ENCODE results near the gene OR2T8. TPM values are rescaled to one million over a fixed set of nuclear protein-coding genes. Genes with fewer than 3 reads are reported as not detected.
"Not testable (repeated sequence)": the region's sequence is repeated elsewhere in the genome, so short reads cannot be mapped to it uniquely, and the experiment has no call there.

The OR2T8 gene
- total RNA-seq, 1 experiment from 2014 or later, result not detected

DNA sequence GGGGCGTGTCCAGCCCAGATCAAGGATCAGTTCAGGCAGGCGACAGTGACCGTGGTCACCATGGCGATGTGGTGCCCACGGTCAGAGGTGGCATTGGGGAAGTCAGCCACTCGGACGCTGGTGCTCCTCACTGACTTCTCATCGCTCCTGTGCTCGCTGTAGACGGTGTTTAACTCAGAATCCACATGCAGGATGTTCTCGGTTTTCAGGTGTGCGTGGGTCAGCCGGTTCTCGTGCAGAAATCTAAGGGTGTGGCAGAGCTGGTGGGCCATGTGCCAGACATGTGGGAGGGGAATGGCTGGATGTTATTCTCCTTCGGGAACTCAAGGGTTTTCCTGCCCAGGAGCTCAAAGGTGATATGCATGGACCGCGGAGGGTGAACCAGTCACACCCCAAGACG lies 16.4 kb downstream of the OR2T8 start:
- H4K20me1 ChIP-seq (ENCODE audit: insufficient read depth, low read depth, low read length), result no peaks in the 10 kb centered on the region
- no peaks in the 10 kb centered on the region for H3K9me2 ChIP-seq (replicated peaks; ENCODE audit: insufficient read depth, low read length)
- no peaks in the 10 kb centered on the region for H3K4me1 ChIP-seq (ENCODE audit: low read length)
- no peak overlapping the region for H3K4me3 ChIP-seq (ENCODE audit: low read length)
- H3K36me3 ChIP-seq (ENCODE audit: insufficient read depth, low read length), result no peaks in the 10 kb centered on the region
- no peaks in the 10 kb centered on the region for H3K9me3 ChIP-seq (ENCODE audit: low read length)
- no peak overlapping the region for H3K4me2 ChIP-seq (ENCODE audit: low read depth, low read length, poor library complexity, severe bottlenecking)
- no peak for DNase-seq
- H3K9ac ChIP-seq (ENCODE audit: low read length), result no peak overlapping the region
- no peaks in the 10 kb centered on the region for H3K79me2 ChIP-seq (ENCODE audit: low read length)
- H2AFZ ChIP-seq (ENCODE audit: low read length), result no peak overlapping the region
- no peak overlapping the region for H3K27ac ChIP-seq (ENCODE audit: low read length)
- no peaks in the 10 kb centered on the region for H3K27me3 ChIP-seq (ENCODE audit: low read length)

GRCh38 chr1:247936965-247937734 lies 17.1 kb downstream of the OR2T8 start:
- H3K4me1 ChIP-seq (ENCODE audit: low read length); H4K20me1 ChIP-seq (ENCODE audit: insufficient read depth, low read depth, low read length); H3K27me3 ChIP-seq (ENCODE audit: low read length); H3K9me3 ChIP-seq (ENCODE audit: low read length); H3K9me2 ChIP-seq (replicated peaks; ENCODE audit: insufficient read depth, low read length); H3K36me3 ChIP-seq (ENCODE audit: insufficient read depth, low read length); H3K27ac ChIP-seq (ENCODE audit: low read length); H3K79me2 ChIP-seq (ENCODE audit: low read length): not testable (repeated sequence)
- H2AFZ ChIP-seq (ENCODE audit: low read length), result peak overlapping the region; percentile 99; the same call in 1 of the 2 replicates
- peak; percentile 97 for DNase-seq
- peak overlapping the region; percentile 64 for H3K9ac ChIP-seq (ENCODE audit: low read length)
- H3K4me3 ChIP-seq (ENCODE audit: low read length), result peak overlapping the region; percentile 71
- peak overlapping the region; percentile 91 for H3K4me2 ChIP-seq (ENCODE audit: low read depth, low read length, poor library complexity, severe bottlenecking)

GRCh38 chr1:247942624-247943023 lies 22.6 kb downstream of the OR2T8 start:
- H3K36me3 ChIP-seq (ENCODE audit: insufficient read depth, low read length), result no peaks in the 10 kb centered on the region
- no peaks in the 10 kb centered on the region for H3K9me2 ChIP-seq (replicated peaks; ENCODE audit: insufficient read depth, low read length)
- no peaks in the 10 kb centered on the region for H4K20me1 ChIP-seq (ENCODE audit: insufficient read depth, low read depth, low read length)
- no peak overlapping the region for H2AFZ ChIP-seq (ENCODE audit: low read length)
- H3K27ac ChIP-seq (ENCODE audit: low read length), result no peak overlapping the region
- H3K79me2 ChIP-seq (ENCODE audit: low read length), result no peaks in the 10 kb centered on the region
- H3K4me3 ChIP-seq (ENCODE audit: low read length), result no peak overlapping the region
- no peaks in the 10 kb centered on the region for H3K4me1 ChIP-seq (ENCODE audit: low read length)
- H3K27me3 ChIP-seq (ENCODE audit: low read length), result no peaks in the 10 kb centered on the region
- no peaks in the 10 kb centered on the region for H3K9me3 ChIP-seq (ENCODE audit: low read length)
- H3K9ac ChIP-seq (ENCODE audit: low read length), result no peak overlapping the region
- no peak for DNase-seq
- no peak overlapping the region for H3K4me2 ChIP-seq (ENCODE audit: low read depth, low read length, poor library complexity, severe bottlenecking)

GRCh38 chr1:247948558-247948957 lies 28.5 kb downstream of the OR2T8 start, which contains the start of gene OR2L8:
Gene OR2L8 (plus strand): TSS chr1:247948858. CDS start chr1:247948858, 0 bp downstream.
- no peaks in the 10 kb centered on the region for H3K79me2 ChIP-seq (ENCODE audit: low read length)
- no peak for DNase-seq
- H3K27ac ChIP-seq (ENCODE audit: low read length), result no peak within 1 kb of the TSS
- H2AFZ ChIP-seq (ENCODE audit: low read length), result no peak within 1 kb of the TSS
- H3K9ac ChIP-seq (ENCODE audit: low read length), result no peak within 1 kb of the TSS
- no peak within 1 kb of the TSS for H3K4me3 ChIP-seq (ENCODE audit: low read length)
- no peaks in the 10 kb centered on the region for H3K9me2 ChIP-seq (replicated peaks; ENCODE audit: insufficient read depth, low read length)
- H4K20me1 ChIP-seq (ENCODE audit: insufficient read depth, low read depth, low read length), result no peaks in the 10 kb centered on the region
- no peaks in the 10 kb centered on the region for H3K36me3 ChIP-seq (ENCODE audit: insufficient read depth, low read length)
- no peaks in the 10 kb centered on the region for H3K27me3 ChIP-seq (ENCODE audit: low read length)
- H3K4me1 ChIP-seq (ENCODE audit: low read length), result no peaks in the 10 kb centered on the region
- no peaks in the 10 kb centered on the region; the same call in 1 of the 2 replicates for H3K9me3 ChIP-seq (ENCODE audit: low read length)
- no peak within 1 kb of the TSS for H3K4me2 ChIP-seq (ENCODE audit: low read depth, low read length, poor library complexity, severe bottlenecking)

DNA sequence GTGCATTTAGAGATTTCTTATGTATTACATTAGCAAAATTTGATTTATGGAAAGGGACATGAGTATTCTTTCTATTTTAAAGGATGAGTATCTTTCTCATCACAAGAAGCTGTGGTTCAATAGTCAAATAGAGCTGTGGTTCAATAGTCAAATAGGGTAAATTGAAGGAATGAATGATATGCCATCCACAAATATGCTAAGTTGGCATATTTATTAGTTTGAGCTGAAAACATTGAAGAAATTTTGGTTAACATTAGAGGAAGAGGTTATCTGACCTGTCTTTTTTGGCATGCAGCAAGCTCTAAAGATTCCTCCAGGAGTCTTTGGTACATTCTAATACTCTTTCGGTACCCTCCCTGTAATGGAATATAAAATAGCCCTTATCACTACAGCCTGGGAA lies 33.4 kb downstream of the OR2T8 start:
- Histone ChIP-seq H4K20me1 (ENCODE audit: insufficient read depth, low read depth, low read length) (no peaks in the 10 kb centered on the region), H3K27me3 (ENCODE audit: low read length) (no peaks in the 10 kb centered on the region), H3K9me2 (replicated peaks; ENCODE audit: insufficient read depth, low read length) (no peaks in the 10 kb centered on the region), H3K9ac (ENCODE audit: low read length) (no peak overlapping the region), H2AFZ (ENCODE audit: low read length) (no peak overlapping the region), H3K9me3 (ENCODE audit: low read length) (no peaks in the 10 kb centered on the region; the same call in 1 of the 2 replicates), H3K79me2 (ENCODE audit: low read length) (no peaks in the 10 kb centered on the region), H3K4me1 (ENCODE audit: low read length) (no peaks in the 10 kb centered on the region), H3K4me3 (ENCODE audit: low read length) (no peak overlapping the region), H3K36me3 (ENCODE audit: insufficient read depth, low read length) (no peaks in the 10 kb centered on the region), H3K4me2 (ENCODE audit: low read depth, low read length, poor library complexity, severe bottlenecking) (no peak overlapping the region), H3K27ac (ENCODE audit: low read length) (no peak overlapping the region)
- DNase-seq, result no peak

GRCh38 chr1:247961791-247962190 lies 41.7 kb downstream of the OR2T8 start:
- H2AFZ ChIP-seq (ENCODE audit: low read length), result no peak overlapping the region
- no peaks in the 10 kb centered on the region for H3K9me3 ChIP-seq (ENCODE audit: low read length)
- DNase-seq, result no peak
- no peak overlapping the region for H3K27ac ChIP-seq (ENCODE audit: low read length)
- no peaks in the 10 kb centered on the region for H3K27me3 ChIP-seq (ENCODE audit: low read length)
- H3K4me3 ChIP-seq (ENCODE audit: low read length), result no peak overlapping the region
- no peaks in the 10 kb centered on the region for H4K20me1 ChIP-seq (ENCODE audit: insufficient read depth, low read depth, low read length)
- H3K9me2 ChIP-seq (replicated peaks; ENCODE audit: insufficient read depth, low read length), result no peaks in the 10 kb centered on the region
- no peak overlapping the region for H3K9ac ChIP-seq (ENCODE audit: low read length)
- no peak overlapping the region for H3K4me2 ChIP-seq (ENCODE audit: low read depth, low read length, poor library complexity, severe bottlenecking)
- H3K4me1 ChIP-seq (ENCODE audit: low read length), result no peaks in the 10 kb centered on the region
- H3K79me2 ChIP-seq (ENCODE audit: low read length), result no peaks in the 10 kb centered on the region
- H3K36me3 ChIP-seq (ENCODE audit: insufficient read depth, low read length), result no peaks in the 10 kb centered on the region

DNA sequence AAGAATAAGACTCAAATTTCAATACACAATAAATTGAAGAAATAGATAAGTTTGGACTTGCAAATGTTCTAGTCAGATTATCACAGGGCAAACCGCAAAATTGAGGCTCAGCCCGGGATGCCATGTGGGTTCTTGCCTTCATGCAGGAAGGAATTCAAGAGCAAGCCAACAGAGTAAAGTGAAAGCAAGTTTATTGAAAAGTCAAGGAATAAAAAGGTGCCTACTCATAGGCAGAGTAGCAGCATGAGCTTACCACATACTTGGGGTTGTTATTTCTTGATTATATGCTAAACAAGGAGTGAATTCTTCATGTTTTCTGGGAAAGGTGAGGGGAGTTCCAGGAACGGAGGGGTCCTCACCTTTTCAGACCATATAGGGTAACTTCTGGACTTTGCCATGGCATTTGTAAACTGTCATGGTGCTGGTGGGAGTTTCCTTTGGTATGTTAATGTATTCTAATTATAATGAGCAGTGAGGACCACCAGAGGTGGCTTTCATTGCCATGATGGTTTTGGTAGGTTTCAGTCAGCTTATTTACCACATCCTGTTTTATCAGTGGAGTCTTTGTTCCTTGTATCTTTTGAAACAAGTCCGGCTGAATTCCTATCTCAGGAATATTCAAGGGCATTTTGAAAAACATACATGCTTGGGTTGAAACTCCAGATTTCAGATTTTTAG lies 43.0 kb downstream of the OR2T8 start:
- Histone ChIP-seq H3K27me3 (ENCODE audit: low read length) (no peaks in the 10 kb centered on the region), H4K20me1 (ENCODE audit: insufficient read depth, low read depth, low read length) (no peaks in the 10 kb centered on the region), H3K4me1 (ENCODE audit: low read length) (no peaks in the 10 kb centered on the region), H3K9me2 (replicated peaks; ENCODE audit: insufficient read depth, low read length) (no peaks in the 10 kb centered on the region), H3K79me2 (ENCODE audit: low read length) (no peaks in the 10 kb centered on the region), H3K4me2 (ENCODE audit: low read depth, low read length, poor library complexity, severe bottlenecking) (no peak overlapping the region), H3K36me3 (ENCODE audit: insufficient read depth, low read length) (no peaks in the 10 kb centered on the region), H3K4me3 (ENCODE audit: low read length) (no peak overlapping the region), H3K9ac (ENCODE audit: low read length) (no peak overlapping the region), H3K27ac (ENCODE audit: low read length) (no peak overlapping the region), H3K9me3 (ENCODE audit: low read length) (no peaks in the 10 kb centered on the region), H2AFZ (ENCODE audit: low read length) (no peak overlapping the region)
- no peak for DNase-seq

GRCh38 chr1:247964933-247965332 lies 44.9 kb downstream of the OR2T8 start, which contains the start of gene OR2AK2:
Gene OR2AK2 (plus strand): TSS chr1:247965233. CDS start chr1:247965377, 144 bp downstream.
- 0 out of 2 replicates have a peak, but pooled peaks cover 4% of the 10 kb centered on the region for H3K9me3 ChIP-seq (ENCODE audit: low read length)

More at GRCh38 chr1:247964933-247965332, 44.9 kb downstream of the OR2T8 start, which contains the start of gene OR2AK2:
- H3K4me1 ChIP-seq (ENCODE audit: low read length), result no peaks in the 10 kb centered on the region
- H3K4me2 ChIP-seq (ENCODE audit: low read depth, low read length, poor library complexity, severe bottlenecking), result no peak within 1 kb of the TSS
- H3K27ac ChIP-seq (ENCODE audit: low read length), result no peak within 1 kb of the TSS
- no peak within 1 kb of the TSS for H2AFZ ChIP-seq (ENCODE audit: low read length)
- H3K79me2 ChIP-seq (ENCODE audit: low read length), result no peaks in the 10 kb centered on the region
- H3K36me3 ChIP-seq (ENCODE audit: insufficient read depth, low read length), result no peaks in the 10 kb centered on the region
- DNase-seq, result no peak
- no peaks in the 10 kb centered on the region for H3K9me2 ChIP-seq (replicated peaks; ENCODE audit: insufficient read depth, low read length)
- no peaks in the 10 kb centered on the region for H3K27me3 ChIP-seq (ENCODE audit: low read length)
- no peak within 1 kb of the TSS for H3K4me3 ChIP-seq (ENCODE audit: low read length)
- H3K9ac ChIP-seq (ENCODE audit: low read length), result no peak within 1 kb of the TSS
- no peaks in the 10 kb centered on the region for H4K20me1 ChIP-seq (ENCODE audit: insufficient read depth, low read depth, low read length)
